ENCODE data around the gene METTL27. TPM values are rescaled to one million over a fixed set of nuclear protein-coding genes. Genes with fewer than 3 reads are reported as not detected.

The METTL27 gene
- total and polyA plus RNA-seq, 9 of the 15 experiments (the other 6 are each of a cell fraction or from before 2014, with no cell fraction given), result 0.08 to 0.82 (median 0.33) TPM; not detected in 4

GRCh38 chr7:73866446-73866767 lies 24.1 kb upstream of the METTL27 start (continued):
- no peak for TF ChIP-seq MBD1 (CRISPR knock-in tag; IDR thresholded peaks at IDR 0.05)
- TF ChIP-seq MCM3 (IDR thresholded peaks at IDR 0.05), result 0 out of 2 replicates have a peak, but pooled peaks have one; percentile 15
- peak; percentile 43; a peak in 1 of 4 replicates for TF ChIP-seq KDM1A (IDR thresholded peaks at IDR 0.05)
- TF ChIP-seq, protein P1, sequence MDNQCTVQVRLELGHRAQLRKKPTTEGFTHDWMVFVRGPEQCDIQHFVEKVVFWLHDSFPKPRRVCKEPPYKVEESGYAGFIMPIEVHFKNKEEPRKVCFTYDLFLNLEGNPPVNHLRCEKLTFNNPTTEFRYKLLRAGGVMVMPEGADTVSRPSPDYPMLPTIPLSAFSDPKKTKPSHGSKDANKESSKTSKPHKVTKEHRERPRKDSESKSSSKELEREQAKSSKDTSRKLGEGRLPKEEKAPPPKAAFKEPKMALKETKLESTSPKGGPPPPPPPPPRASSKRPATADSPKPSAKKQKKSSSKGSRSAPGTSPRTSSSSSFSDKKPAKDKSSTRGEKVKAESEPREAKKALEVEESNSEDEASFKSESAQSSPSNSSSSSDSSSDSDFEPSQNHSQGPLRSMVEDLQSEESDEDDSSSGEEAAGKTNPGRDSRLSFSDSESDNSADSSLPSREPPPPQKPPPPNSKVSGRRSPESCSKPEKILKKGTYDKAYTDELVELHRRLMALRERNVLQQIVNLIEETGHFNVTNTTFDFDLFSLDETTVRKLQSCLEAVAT (IDR thresholded peaks at IDR 0.05), result 0 out of 4 replicates have a peak, but pooled peaks of 1 of the 2 experiments have one; percentile 35
- TF ChIP-seq, protein P2, sequence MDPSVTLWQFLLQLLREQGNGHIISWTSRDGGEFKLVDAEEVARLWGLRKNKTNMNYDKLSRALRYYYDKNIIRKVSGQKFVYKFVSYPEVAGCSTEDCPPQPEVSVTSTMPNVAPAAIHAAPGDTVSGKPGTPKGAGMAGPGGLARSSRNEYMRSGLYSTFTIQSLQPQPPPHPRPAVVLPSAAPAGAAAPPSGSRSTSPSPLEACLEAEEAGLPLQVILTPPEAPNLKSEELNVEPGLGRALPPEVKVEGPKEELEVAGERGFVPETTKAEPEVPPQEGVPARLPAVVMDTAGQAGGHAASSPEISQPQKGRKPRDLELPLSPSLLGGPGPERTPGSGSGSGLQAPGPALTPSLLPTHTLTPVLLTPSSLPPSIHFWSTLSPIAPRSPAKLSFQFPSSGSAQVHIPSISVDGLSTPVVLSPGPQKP (CRISPR knock-in tag; IDR thresholded peaks at IDR 0.05), result no peak
- TF ChIP-seq HDAC1 (IDR thresholded peaks at IDR 0.05), result peak in 1 of 2 experiments; percentile 66; a peak in 2 of 4 replicates
- TF ChIP-seq ARHGAP35 (IDR thresholded peaks at IDR 0.05; ENCODE audit: partially characterized antibody), result peak; percentile 53
- TF ChIP-seq MTA1 (IDR thresholded peaks at IDR 0.05; ENCODE audit: borderline replicate concordance), result 0 out of 2 replicates have a peak, but pooled peaks have one; percentile 26
- TF ChIP-seq, protein P3, sequence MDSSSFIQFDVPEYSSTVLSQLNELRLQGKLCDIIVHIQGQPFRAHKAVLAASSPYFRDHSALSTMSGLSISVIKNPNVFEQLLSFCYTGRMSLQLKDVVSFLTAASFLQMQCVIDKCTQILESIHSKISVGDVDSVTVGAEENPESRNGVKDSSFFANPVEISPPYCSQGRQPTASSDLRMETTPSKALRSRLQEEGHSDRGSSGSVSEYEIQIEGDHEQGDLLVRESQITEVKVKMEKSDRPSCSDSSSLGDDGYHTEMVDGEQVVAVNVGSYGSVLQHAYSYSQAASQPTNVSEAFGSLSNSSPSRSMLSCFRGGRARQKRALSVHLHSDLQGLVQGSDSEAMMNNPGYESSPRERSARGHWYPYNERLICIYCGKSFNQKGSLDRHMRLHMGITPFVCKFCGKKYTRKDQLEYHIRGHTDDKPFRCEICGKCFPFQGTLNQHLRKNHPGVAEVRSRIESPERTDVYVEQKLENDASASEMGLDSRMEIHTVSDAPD (CRISPR knock-in tag; IDR thresholded peaks at IDR 0.05), result no peak
- TF ChIP-seq ARID1B (IDR thresholded peaks at IDR 0.05), result no peak
- no peak for TF ChIP-seq LARP7 (IDR thresholded peaks at IDR 0.05)
- peak; percentile 7; the same call in 1 of the 2 replicates for TF ChIP-seq MYBL2 (IDR thresholded peaks at IDR 0.05; ENCODE audit: low read depth)
- no peak for TF ChIP-seq MYBL2 (CRISPR knock-in tag; IDR thresholded peaks at IDR 0.05; ENCODE audit: borderline replicate concordance)
- TF ChIP-seq EHMT2 (IDR thresholded peaks at IDR 0.05), result peak; percentile 86
- TF ChIP-seq, protein P4, sequence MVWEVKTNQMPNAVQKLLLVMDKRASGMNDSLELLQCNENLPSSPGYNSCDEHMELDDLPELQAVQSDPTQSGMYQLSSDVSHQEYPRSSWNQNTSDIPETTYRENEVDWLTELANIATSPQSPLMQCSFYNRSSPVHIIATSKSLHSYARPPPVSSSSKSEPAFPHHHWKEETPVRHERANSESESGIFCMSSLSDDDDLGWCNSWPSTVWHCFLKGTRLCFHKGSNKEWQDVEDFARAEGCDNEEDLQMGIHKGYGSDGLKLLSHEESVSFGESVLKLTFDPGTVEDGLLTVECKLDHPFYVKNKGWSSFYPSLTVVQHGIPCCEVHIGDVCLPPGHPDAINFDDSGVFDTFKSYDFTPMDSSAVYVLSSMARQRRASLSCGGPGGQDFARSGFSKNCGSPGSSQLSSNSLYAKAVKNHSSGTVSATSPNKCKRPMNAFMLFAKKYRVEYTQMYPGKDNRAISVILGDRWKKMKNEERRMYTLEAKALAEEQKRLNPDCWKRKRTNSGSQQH (CRISPR knock-in tag; IDR thresholded peaks at IDR 0.05), result 0 out of 2 replicates have a peak, but pooled peaks have one; percentile 10
